CD8-positive, alpha-beta memory T cell (primary cell): ENCODE results near the gene FGF21. TPM values are rescaled to one million over a fixed set of nuclear protein-coding genes. Genes with fewer than 3 reads are reported as not detected.

Experiments used
- CTCF ChIA-PET: fragments of 350-600 bp; sonication (Branson Sonifier 250); formaldehyde crosslinking; loops from one replicate; lab custom pipeline; 2021; ENCODE audit warnings: antibody characterized with exemption; lab: Charles Lee
- POLR2A ChIA-PET: fragments of 350-600 bp; sonication (Branson Sonifier 250); formaldehyde crosslinking; loops from one replicate; lab custom pipeline; 2021; ENCODE audit warnings: antibody characterized with exemption; lab: Charles Lee
- DNase-seq, 5 donors: peaks; one replicate each; pipeline versions ENCODE4 v3.0.0 to v3.0.0-alpha.2; 2020 to 2022; ENCODE audit warnings: mixed read lengths in 1 of 5
- H3K27ac ChIP-seq: one replicate; pipeline ENCODE4 v1.7.0; 2013; ENCODE audit warnings: low read depth, mild to moderate bottlenecking, low read length, moderate library complexity
- H3K27me3 ChIP-seq: 2 replicates; pipeline ENCODE4 v1.7.0; 2013; ENCODE audit warnings: low read length, mild to moderate bottlenecking; ENCODE audit not compliant: insufficient read depth, poor library complexity, severe bottlenecking
- H3K36me3 ChIP-seq: 2 replicates; pipeline ENCODE4 v1.7.0; 2013; ENCODE audit warnings: mild to moderate bottlenecking, low read length, moderate library complexity; ENCODE audit not compliant: insufficient read depth
- H3K4me1 ChIP-seq: 2 replicates; pipeline ENCODE4 v1.7.0; 2013; ENCODE audit warnings: mild to moderate bottlenecking, low read length, moderate library complexity; ENCODE audit not compliant: insufficient read depth
- H3K4me3 ChIP-seq: 2 replicates; pipeline ENCODE4 v1.7.0; 2013; ENCODE audit warnings: mild to moderate bottlenecking, low read length
- H3K9me3 ChIP-seq: 2 replicates; pipeline ENCODE4 v1.7.0; 2013; ENCODE audit warnings: mild to moderate bottlenecking, low read length
- H3K27ac Mint-ChIP-seq, 8 donors: one replicate each; pipeline ENCODE4 v1.8.0; 2020 to 2021; ENCODE audit warnings: mixed read lengths in 8 of 8, mild to moderate bottlenecking in 6 of 8, inconsistent platforms in 3 of 8, moderate library complexity in 3 of 8
- H3K27me3 Mint-ChIP-seq, 2 donors: one replicate each; pipeline ENCODE4 v1.8.0; 2020 to 2021; ENCODE audit warnings: mixed read lengths in 2 of 2, mild to moderate bottlenecking in 1 of 2, moderate library complexity in 1 of 2
- H3K36me3 Mint-ChIP-seq, 3 donors: one replicate each; pipeline ENCODE4 v1.8.0; 2020 to 2021; ENCODE audit warnings: mixed read lengths in 3 of 3, inconsistent platforms in 1 of 3, mild to moderate bottlenecking in 1 of 3
- H3K4me1 Mint-ChIP-seq, 3 donors: one replicate each; pipeline ENCODE4 v1.8.0; 2020 to 2021; ENCODE audit warnings: mixed read lengths in 3 of 3, inconsistent platforms in 1 of 3, mild to moderate bottlenecking in 1 of 3
- H3K4me3 Mint-ChIP-seq, 7 donors: one replicate each; pipeline ENCODE4 v1.8.0; 2020 to 2021; ENCODE audit warnings: mixed read lengths in 7 of 7, mild to moderate bottlenecking in 6 of 7, moderate library complexity in 4 of 7, inconsistent platforms in 2 of 7
- H3K9me3 Mint-ChIP-seq, 5 donors: one replicate each; pipeline ENCODE4 v1.8.0; 2020 to 2022; ENCODE audit warnings: mixed read lengths in 5 of 5, mild to moderate bottlenecking in 3 of 5, moderate library complexity in 2 of 5, inconsistent platforms in 1 of 5
- polyA plus RNA-seq: library from polyadenylated mRNA; unstranded; fragments of 300-500 nt; fragmentation: Illumina TruSeq; gene quantifications from one replicate; pipeline ENCODE4 v1.2.3, GENCODE V29; 2021
- total RNA-seq, 2 experiments: library from RNA; stranded (reverse); gene quantifications; one replicate each; pipeline ENCODE4 v1.2.3, GENCODE V29; 2021

FGF21 gene, protein sequence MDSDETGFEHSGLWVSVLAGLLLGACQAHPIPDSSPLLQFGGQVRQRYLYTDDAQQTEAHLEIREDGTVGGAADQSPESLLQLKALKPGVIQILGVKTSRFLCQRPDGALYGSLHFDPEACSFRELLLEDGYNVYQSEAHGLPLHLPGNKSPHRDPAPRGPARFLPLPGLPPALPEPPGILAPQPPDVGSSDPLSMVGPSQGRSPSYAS
- total RNA-seq (not detected), polyA plus RNA-seq (not detected)

- DNase-seq: no peak
- no peaks in the 10 kb centered on the region for H3K36me3 ChIP-seq
- H3K4me1 Mint-ChIP-seq: peaks cover 15 to 18% (median 17%) of the 10 kb centered on the region in 3 donors
- H3K4me3 Mint-ChIP-seq: no peak within 1 kb of the TSS
- H3K27ac Mint-ChIP-seq: no peak within 1 kb of the TSS
- no peak within 1 kb of the TSS for H3K4me3 ChIP-seq
- H3K27me3 Mint-ChIP-seq: peaks cover 21 to 29% of the 10 kb centered on the region in 2 donors
- ChIA-PET CTCF (interaction anchor here (0.8 kb wide), 1 partner anchor 19 kb away, joined by 3 read pairs; no protein-coding TSS in a partner anchor), POLR2A (no interaction called here)
- H3K27ac ChIP-seq: peak within 1 kb of the TSS; percentile 59
- no peaks in the 10 kb centered on the region for H3K9me3 Mint-ChIP-seq
- H3K4me1 ChIP-seq: peaks cover 16% of the 10 kb centered on the region
- no peaks in the 10 kb centered on the region for H3K36me3 Mint-ChIP-seq
- H3K27me3 ChIP-seq: no peaks in the 10 kb centered on the region
- H3K9me3 ChIP-seq: no peaks in the 10 kb centered on the region
These were observed at the start of gene FGF21 for GRCh38 chr19:48755084-48755641. Gene FGF21, plus strand, starts transcription at chr19:48755524. Its CDS starts 713 bp downstream, at chr19:48756237.

- Mint-ChIP-seq H3K4me1 (peaks cover 8 to 10% (median 10%) of the 10 kb centered on the region in 3 donors), H3K27ac (peak overlapping the region in 1 of 8 donors; percentile 30), H3K27me3 (no peaks in the 10 kb centered on the region), H3K36me3 (peaks cover 5 to 28% (median 9%) of the 10 kb centered on the region in 3 donors), H3K9me3 (peaks cover 0 to 3% (median 0%) of the 10 kb centered on the region in 5 donors), H3K4me3 (peak overlapping the region in 1 of 7 donors; percentile 74)
- DNase-seq: no peak
- Histone ChIP-seq H3K4me3 (no peak overlapping the region), H3K36me3 (no peaks in the 10 kb centered on the region), H3K27me3 (no peaks in the 10 kb centered on the region), H3K27ac (no peak overlapping the region), H3K4me1 (peaks cover 8% of the 10 kb centered on the region), H3K9me3 (no peaks in the 10 kb centered on the region)
- CTCF ChIA-PET: no interaction called here
- POLR2A ChIA-PET: no interaction called here
These were observed 46.9 kb upstream of the FGF21 start for GRCh38 chr19:48708471-48708870.

DNA sequence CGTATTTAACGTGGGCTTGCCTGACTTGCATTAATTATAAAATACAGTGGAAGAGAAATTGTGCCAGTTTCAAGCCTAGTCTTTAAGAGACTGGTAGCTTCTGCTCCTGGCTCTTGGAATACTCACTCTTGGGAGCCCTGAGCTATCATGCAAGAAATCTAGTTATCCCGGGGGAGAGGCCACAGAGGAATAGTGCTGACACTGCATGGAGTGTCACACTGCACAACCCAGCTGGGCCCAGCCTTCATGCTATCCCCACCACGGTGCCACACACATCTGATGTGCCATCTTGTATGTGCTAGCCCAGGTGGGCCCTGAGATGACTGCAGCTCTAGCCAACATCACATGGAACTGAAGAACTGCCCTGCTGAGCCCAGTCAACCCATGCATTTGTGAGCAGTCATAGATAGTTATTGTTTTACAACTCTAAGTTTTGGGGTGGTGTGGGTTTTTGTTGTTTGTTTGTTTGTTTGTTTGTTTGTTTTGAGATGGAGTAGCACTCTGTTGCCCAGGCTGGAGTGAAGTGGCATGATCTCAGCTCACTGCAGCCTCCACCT is 44.1 kb upstream of the FGF21 start:
- H3K36me3 ChIP-seq: no peaks in the 10 kb centered on the region
- H3K4me3 Mint-ChIP-seq: peak overlapping the region in 5 of 7 donors; percentile 13 to 64 (median 35)
- peaks cover 14 to 23% (median 20%) of the 10 kb centered on the region in 3 donors for H3K4me1 Mint-ChIP-seq
- CTCF ChIA-PET: interaction anchor here (0.6 to 2.0 kb wide), 4 partner anchors 9 to 205 kb away, joined by 3 to 8 read pairs (median 4); no protein-coding TSS in a partner anchor
- no peaks in the 10 kb centered on the region for H3K27me3 Mint-ChIP-seq
- no peaks in the 10 kb centered on the region for H3K9me3 ChIP-seq
- POLR2A ChIA-PET: no interaction called here
- H3K4me1 ChIP-seq: peaks cover 19% of the 10 kb centered on the region
- H3K27ac Mint-ChIP-seq: peak overlapping the region in 1 of 8 donors; percentile 4
- H3K4me3 ChIP-seq: no peak overlapping the region
- no peak for DNase-seq
- H3K27me3 ChIP-seq: no peaks in the 10 kb centered on the region
- H3K36me3 Mint-ChIP-seq: peaks cover 0 to 12% (median 7%) of the 10 kb centered on the region in 3 donors
- H3K27ac ChIP-seq: no peak overlapping the region
- peaks cover 0 to 3% (median 0%) of the 10 kb centered on the region in 5 donors for H3K9me3 Mint-ChIP-seq

- H3K27ac ChIP-seq: peak overlapping the region; percentile 44
- no peaks in the 10 kb centered on the region for H3K27me3 ChIP-seq
- peaks cover 19% of the 10 kb centered on the region for H3K4me1 ChIP-seq
- Mint-ChIP-seq H3K4me3 (peak overlapping the region; percentile 80 to 92 (median 86)), H3K9me3 (peaks cover 0 to 3% (median 0%) of the 10 kb centered on the region in 5 donors), H3K36me3 (peaks cover 0 to 5% (median 3%) of the 10 kb centered on the region in 3 donors), H3K27ac (peak overlapping the region in 5 of 8 donors; percentile 60 to 84 (median 82)), H3K27me3 (no peaks in the 10 kb centered on the region), H3K4me1 (peaks cover 14 to 23% (median 20%) of the 10 kb centered on the region in 3 donors)
- no peaks in the 10 kb centered on the region for H3K9me3 ChIP-seq
- DNase-seq: no peak
- peak overlapping the region; percentile 83 for H3K4me3 ChIP-seq
- ChIA-PET POLR2A (interaction anchor here (0.7 to 1.7 kb wide), 3 partner anchors 15 to 67 kb away, joined by 3 to 7 read pairs (median 4); partner anchors contain the start of gene CA11), CTCF (interaction anchor here (0.6 to 2.3 kb wide), 6 partner anchors 11 to 266 kb away, joined by 3 to 9 read pairs (median 4); no protein-coding TSS in a partner anchor)
- no peaks in the 10 kb centered on the region for H3K36me3 ChIP-seq
These were observed 42.1 kb upstream of the FGF21 start for GRCh38 chr19:48713041-48713863.

- H3K27ac ChIP-seq: peak overlapping the region; percentile 70
- peaks cover 19% of the 10 kb centered on the region for H3K4me1 ChIP-seq
- no peaks in the 10 kb centered on the region for H3K27me3 ChIP-seq
- H3K9me3 ChIP-seq: no peaks in the 10 kb centered on the region
- Mint-ChIP-seq H3K9me3 (peaks cover 0 to 3% (median 0%) of the 10 kb centered on the region in 5 donors), H3K27ac (peak overlapping the region; percentile 22 to 90 (median 79)), H3K4me1 (peaks cover 14 to 23% (median 20%) of the 10 kb centered on the region in 3 donors), H3K27me3 (no peaks in the 10 kb centered on the region), H3K4me3 (peak overlapping the region; percentile 80 to 92 (median 86)), H3K36me3 (peaks cover 0 to 4% (median 0%) of the 10 kb centered on the region in 3 donors)
- no peaks in the 10 kb centered on the region for H3K36me3 ChIP-seq
- ChIA-PET CTCF (interaction anchor here (0.6 to 2.3 kb wide), 5 partner anchors 10 to 265 kb away, joined by 3 to 9 read pairs (median 4); no protein-coding TSS in a partner anchor), POLR2A (interaction anchor here (1.2 to 1.7 kb wide), 3 partner anchors 11 to 68 kb away, joined by 3 to 7 read pairs (median 4); partner anchors contain the start of gene CA11)
- DNase-seq: peak; percentile 95 to 97 (median 97)
- H3K4me3 ChIP-seq: peak overlapping the region; percentile 83
These were observed 41.2 kb upstream of the FGF21 start for GRCh38 chr19:48713864-48714755.

GRCh38 chr19:48714759-48715675 is 40.3 kb upstream of the FGF21 start:
- Mint-ChIP-seq H3K36me3 (peaks cover 0 to 4% (median 0%) of the 10 kb centered on the region in 3 donors), H3K27ac (peak overlapping the region in 6 of 8 donors; percentile 51 to 90 (median 79)), H3K9me3 (peaks cover 0 to 3% (median 0%) of the 10 kb centered on the region in 5 donors), H3K4me1 (peaks cover 14 to 23% (median 20%) of the 10 kb centered on the region in 3 donors), H3K27me3 (no peaks in the 10 kb centered on the region), H3K4me3 (peak overlapping the region; percentile 74 to 91 (median 81))
- no peak for DNase-seq
- ChIA-PET CTCF (interaction anchor here (0.9 to 2.3 kb wide), 3 partner anchors 10 to 70 kb away, joined by 3 to 9 read pairs (median 6); no protein-coding TSS in a partner anchor), POLR2A (interaction anchor here (1.2 to 1.7 kb wide), 3 partner anchors 10 to 69 kb away, joined by 3 to 7 read pairs (median 4); partner anchors contain the start of gene CA11)
- Histone ChIP-seq H3K27ac (peak overlapping the region; percentile 70), H3K36me3 (no peaks in the 10 kb centered on the region), H3K27me3 (no peaks in the 10 kb centered on the region), H3K4me1 (peaks cover 19% of the 10 kb centered on the region), H3K9me3 (no peaks in the 10 kb centered on the region), H3K4me3 (peak overlapping the region; percentile 83)
